Measurements from ENCODE around the gene ZFP82.
A peak's percentile ranks its signal among the peaks of the same experiment; 100 is the strongest.

- TF ChIP-seq SP1 (IDR thresholded peaks at IDR 0.05; ENCODE audit: low read depth): no peak
- no peak for TF ChIP-seq CTCF (IDR thresholded peaks at IDR 0.05 in 2 of 3, conservative IDR thresholded peaks at IDR 0.05 in 1 of 3; ENCODE audit: borderline replicate concordance in 1 of 3, insufficient read depth in 1 of 3, low read depth in 2 of 3, low read length in 2 of 3)
- TF ChIP-seq SIN3A (IDR thresholded peaks at IDR 0.05; ENCODE audit: low read depth): no peak
- TF ChIP-seq POLR2AphosphoS5 (IDR thresholded peaks at IDR 0.05; ENCODE audit: low read depth, low read length): no peak
- no peak for TF ChIP-seq ZBTB33 (IDR thresholded peaks at IDR 0.05; ENCODE audit: extremely low read depth, insufficient replicate concordance, low read length)
- no peak for TF ChIP-seq POLR2A (IDR thresholded peaks at IDR 0.05; ENCODE audit: borderline replicate concordance, extremely low read depth, insufficient read depth, insufficient read length)
- TF ChIP-seq JUND (IDR thresholded peaks at IDR 0.05): no peak
- TF ChIP-seq RAD21 (IDR thresholded peaks at IDR 0.05; ENCODE audit: low read depth): no peak
- peak; percentile 70 for TF ChIP-seq ZNF274 (IDR thresholded peaks at IDR 0.05; ENCODE audit: low read depth, low read length)
- TF ChIP-seq EGR1 (IDR thresholded peaks at IDR 0.05; ENCODE audit: low read depth): no peak
- no peak for TF ChIP-seq YY1 (IDR thresholded peaks at IDR 0.05; ENCODE audit: extremely low read depth, insufficient replicate concordance, low read depth, low read length)
Measured at GRCh38 chr19:36392916-36393673, 25.3 kb downstream of the ZFP82 start.
